ENCODE results near the gene PDE11A.
"Not testable (repeated sequence)": the region's sequence is repeated elsewhere in the genome, so short reads cannot be mapped to it uniquely, and the experiment has no call there.

Gene PDE11A

DNA sequence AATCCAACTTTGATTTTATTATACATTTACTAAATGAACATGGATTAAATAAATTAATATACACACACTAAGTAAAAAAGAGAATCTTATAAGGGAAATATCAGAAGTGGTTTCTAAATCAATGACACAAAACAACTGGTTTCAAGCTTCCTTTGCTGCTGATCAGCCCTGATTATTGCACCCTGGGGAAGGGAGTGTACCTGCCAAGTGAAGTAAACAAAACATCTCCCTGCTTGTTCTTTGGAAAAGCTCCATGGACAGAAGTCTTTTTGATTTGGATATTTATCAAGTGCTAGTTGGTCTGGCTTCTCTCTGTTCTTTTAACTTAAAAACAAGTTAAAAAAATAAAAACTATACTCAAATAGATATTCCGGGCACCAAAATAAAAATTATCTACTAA, 190.1 kb downstream of the PDE11A start:
- no peak for DNase-seq (ENCODE audit: low read depth)

GRCh38 chr2:177881921-177882320, 190.7 kb downstream of the PDE11A start:
- DNase-seq (ENCODE audit: low read depth): no peak

DNA sequence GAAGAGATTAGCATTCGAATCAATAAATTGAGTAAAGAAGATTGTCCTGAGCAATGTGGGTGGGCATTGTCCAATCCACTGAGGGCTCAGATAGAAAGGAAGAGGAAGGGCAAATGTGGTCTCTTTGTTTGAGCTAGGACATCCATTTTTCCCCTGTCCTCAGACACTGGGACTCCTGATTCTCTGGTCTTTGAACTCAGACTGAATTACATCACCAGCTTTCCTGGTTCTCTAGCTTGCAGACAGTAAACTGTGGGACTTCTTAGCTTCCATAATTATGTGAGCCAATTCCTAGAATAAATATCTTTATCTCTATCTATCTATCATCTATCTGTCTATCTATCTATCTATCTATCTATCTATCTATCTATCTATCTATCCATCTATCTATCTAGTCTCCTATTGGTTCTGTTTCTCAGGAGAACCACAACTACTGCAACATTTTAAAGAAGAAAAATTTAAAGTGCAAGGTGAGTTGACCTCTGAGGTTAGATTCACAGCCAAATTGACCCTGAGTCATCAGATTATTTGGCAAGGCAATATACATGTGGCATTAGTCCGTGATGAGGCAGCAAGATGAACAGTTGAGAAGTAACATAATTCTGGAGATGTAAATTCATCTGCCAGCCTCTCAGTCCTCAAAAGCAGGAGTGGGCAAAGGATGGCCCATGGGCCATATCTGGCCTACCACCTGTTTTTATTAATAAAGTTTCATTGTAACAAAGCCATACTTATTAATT, 191.4 kb downstream of the PDE11A start:
- no peak for DNase-seq (ENCODE audit: low read depth)

DNA sequence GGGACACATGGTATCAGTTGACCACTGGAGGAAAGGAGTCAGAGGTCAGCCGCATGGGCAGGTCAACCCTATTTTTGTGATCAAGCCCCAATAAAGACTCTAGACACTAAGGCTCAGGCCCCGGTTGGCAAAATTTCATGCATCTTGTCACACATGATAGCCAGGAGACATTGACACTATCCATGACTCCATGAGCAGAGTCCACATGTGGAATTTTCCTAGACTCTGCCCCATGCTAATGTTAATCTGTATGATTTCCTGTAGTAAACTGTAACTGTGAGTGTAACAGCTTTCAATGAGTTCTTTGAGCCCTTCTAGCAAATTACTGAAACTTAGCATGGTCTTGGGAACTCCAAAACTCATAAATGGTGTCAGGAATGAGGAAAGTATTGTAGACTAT, 192.3 kb downstream of the PDE11A start:
- no peak for DNase-seq (ENCODE audit: low read depth)

DNA sequence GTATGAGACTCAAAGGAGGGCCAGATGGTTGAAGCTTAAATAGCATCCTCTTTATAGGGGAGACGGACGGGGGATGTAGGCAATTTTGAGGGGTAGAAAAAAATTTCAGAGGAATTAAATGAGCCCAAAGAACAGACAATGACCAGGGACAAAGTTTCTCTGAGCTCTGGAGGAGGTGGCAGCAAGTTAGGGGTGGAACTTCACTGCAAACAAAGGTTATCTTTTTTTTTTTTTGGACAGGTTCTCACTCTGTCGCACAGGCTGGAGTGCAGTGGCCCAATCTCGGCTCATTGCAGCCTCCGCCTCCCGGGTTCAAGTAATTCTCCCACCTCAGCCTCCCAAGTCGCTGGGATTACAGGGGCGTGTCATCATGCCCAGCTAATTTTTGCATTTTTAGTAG, 195.6 kb downstream of the PDE11A start:
- DNase-seq (ENCODE audit: low read depth): no peak

GRCh38 chr2:177874686-177875085, 197.9 kb downstream of the PDE11A start:
- no peak for DNase-seq (ENCODE audit: low read depth)

- no peak for DNase-seq (ENCODE audit: low read depth)
Observed at GRCh38 chr2:177873915-177874314, 198.7 kb downstream of the PDE11A start.

- no peak for DNase-seq (ENCODE audit: low read depth)
Observed at GRCh38 chr2:177872286-177872685, 200.3 kb downstream of the PDE11A start.

DNA sequence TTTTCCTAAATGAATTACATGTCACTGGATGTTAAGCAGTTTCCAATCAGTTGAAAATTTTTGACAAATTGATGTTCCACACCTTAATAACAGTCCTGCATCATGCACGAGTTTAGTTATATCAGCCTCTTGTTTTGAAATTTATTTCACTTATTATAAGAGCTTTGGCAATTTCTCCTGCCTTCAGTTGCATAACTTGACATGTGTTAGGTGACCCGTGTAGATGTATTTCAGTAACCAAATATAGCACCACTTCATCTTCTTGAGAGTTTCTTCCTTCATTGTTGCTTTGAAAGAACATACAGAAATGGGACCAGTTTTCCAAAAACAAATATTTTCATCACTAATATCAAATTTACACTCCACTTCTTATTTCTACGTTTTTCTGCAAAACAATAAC, 202.7 kb downstream of the PDE11A start:
- no peak for DNase-seq (ENCODE audit: low read depth)

DNA sequence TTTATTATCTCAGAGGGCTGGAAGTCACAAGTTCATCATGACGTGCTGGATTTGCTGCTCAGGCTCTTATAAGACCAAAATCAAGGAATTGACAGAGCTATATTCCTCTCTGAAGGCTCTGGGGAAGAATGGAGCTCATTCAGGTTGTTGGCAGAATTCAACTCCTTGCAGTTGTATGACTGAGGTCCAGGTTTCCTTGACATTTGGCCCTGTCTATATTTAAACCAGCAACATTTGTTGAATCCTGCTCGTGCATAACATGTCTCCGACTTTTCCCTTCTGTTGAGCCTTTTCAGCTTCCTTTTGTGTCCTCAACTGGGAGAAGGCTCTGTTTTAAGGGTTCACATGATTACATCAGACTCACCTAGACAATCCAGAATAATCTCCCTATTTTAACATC, 203.4 kb downstream of the PDE11A start:
- DNase-seq (ENCODE audit: low read depth): no peak

- no peak for DNase-seq (ENCODE audit: low read depth)
Observed at GRCh38 chr2:177868806-177869205, 203.8 kb downstream of the PDE11A start.

- DNase-seq (ENCODE audit: low read depth): no peak
Observed at GRCh38 chr2:177857538-177857937, 215.0 kb downstream of the PDE11A start.

- DNase-seq (ENCODE audit: low read depth): no peak
Observed at GRCh38 chr2:177852389-177852788, 220.2 kb downstream of the PDE11A start.

DNA sequence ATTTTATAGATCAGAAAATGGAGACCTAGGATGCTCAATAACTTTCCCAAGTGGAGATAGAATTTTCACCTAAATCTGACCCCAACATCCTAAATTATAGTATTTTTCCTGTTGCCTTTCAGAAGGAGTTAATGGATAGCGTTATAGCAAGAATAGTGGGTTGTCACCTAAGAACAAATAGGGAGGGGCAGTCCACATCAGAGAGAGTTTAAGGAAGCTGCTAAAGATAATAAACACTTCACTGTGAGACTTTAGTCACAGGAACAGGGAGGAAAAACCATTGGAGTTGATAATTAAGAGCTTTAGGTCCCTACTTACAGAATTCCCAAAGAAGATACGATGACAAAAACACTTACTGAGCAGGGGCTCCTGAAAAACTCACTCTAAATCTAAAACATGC, 229.4 kb downstream of the PDE11A start:
- no peak for DNase-seq (ENCODE audit: low read depth)

GRCh38 chr2:177842243-177842642, 230.3 kb downstream of the PDE11A start:
- DNase-seq (ENCODE audit: low read depth): no peak

DNA sequence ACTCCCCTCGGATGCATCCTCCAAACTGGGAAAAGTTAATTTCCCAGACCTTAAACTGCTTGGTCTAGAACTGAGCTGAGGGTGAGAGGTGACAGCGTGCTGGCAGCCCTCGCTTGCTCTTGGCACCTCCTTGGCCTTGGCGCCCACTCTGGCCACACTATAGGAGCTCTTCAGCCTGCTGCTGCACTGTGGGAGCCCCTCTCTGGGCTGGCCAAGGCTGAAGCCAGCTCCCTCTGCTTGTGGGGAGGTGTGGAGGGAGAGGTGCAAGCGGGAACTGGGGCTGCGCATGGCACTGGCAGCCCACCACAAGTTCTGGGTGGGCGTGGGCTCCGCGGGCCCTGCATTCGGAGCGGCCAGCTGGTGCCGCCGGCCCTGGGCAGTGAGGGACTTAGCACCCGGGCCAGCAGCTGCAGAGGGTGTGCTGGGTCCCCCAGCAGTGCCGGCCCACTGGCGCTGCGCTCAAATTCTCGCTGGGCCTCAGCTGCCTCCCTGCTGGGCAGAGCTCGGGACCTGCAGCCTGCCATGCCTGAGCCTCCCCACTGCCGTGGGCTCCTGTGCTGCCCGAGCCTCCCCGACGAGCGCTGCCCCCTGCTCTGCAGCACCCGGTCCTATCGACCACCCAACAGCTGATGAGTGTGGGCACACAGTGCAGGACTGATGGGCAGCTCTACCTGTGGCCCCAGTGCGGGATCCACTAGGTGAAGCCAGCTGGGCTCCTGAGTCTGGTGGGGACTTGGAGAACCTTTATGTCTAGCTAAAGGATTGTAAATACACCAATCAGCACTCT, 237.0 kb downstream of the PDE11A start:
- DNase-seq (ENCODE audit: low read depth): not testable (repeated sequence)

DNA sequence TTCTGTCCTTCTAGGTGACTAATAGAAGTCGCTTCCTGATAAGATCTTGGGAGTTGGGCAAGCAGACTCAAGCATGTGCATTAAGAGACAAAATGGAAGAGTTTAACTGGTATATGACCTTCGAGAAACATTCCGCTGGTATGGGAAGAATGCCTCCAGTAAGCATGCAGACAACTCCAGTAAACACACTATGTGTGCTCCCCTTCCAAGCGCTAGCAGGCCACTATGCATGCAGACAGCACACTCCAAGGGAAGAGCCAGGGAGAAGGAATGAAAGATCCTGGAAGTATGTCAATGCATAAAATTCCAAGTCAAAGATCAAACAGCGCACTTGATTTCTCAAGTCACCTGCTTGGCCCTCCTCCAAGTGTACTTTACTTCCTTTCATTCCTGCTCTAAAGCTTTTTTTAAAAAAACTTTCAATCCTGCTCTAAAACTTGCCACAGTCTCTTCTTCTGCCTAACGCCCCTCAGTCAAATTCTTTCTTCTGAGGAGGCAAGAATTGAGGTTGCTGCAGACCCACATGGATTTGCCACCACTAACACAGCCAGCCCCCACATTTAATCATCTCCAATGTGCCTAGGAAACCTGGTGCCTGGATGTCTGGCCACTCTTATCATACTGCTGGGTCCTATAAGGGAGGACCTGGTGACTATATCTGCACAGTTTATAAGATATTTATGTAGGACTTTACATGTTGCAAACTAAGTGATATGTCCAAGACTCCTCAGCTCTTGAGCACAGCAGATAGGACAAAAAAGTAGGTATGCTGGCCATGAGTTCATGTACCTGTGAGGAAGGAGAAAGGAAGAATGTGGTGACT, 239.8 kb downstream of the PDE11A start:
- DNase-seq (ENCODE audit: low read depth): no peak

DNA sequence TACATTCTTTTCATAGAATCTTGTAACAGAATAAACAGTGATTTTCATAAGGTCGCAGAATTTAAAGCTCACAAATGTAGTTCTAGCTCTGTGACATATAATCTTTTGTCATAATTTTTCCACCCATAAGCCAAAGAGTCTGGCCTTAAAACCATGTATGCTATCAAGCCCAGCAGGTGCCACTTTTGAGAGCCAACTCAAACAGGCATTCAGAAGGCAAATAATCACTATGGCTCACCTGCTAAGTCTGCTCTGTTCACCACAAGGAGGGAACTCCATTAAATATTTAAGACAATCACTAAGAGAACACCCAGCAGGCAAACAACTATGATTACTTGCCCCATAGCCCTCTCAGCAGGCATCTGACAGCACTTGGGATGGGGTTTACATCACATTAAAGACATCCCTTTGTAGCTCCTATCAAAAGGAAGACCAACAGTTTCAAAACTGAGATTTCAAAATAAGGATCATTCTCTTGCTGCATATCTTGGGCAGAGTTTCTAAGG, 241.6 kb downstream of the PDE11A start:
- DNase-seq (ENCODE audit: low read depth): no peak

DNA sequence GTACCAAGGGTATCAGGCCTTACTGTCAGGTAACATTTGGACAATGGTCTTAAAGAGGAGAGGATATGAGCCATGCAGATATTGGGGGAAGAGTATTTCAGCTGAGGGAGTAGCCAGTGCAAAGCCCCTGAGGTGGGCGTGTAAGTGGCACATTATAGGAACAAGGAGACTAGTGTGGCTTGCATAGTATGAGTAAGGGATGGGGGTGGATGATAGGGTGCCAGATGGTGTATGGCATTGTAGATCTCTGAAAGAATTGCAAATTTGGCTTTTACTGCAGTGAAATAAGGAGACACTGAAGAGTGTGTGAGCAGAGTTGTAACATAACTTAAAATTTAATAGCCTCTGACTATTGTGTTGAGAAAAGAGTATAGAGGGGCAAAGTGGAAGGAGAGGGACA, 244.0 kb downstream of the PDE11A start:
- DNase-seq (ENCODE audit: low read depth): no peak

GRCh38 chr2:177826897-177827296, 245.7 kb downstream of the PDE11A start:
- DNase-seq (ENCODE audit: low read depth): no peak

DNA sequence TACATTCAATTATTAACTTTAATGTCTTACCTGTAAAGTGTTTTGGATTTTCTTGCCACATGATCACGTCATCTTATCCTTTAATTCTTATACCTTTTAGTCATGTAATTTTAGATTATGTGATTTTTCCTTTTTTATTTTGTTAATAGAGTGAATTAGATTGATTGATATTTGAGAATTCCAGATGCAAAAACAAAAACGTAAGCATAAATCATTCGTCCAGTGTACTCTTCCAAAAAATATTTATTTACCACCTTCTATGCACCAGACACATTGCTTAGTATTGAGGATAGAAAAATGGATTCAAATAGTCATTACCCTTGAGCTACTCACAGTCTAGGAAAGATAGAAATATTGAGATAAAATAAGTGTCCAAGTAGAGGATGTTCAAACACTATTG, 249.6 kb downstream of the PDE11A start:
- DNase-seq (ENCODE audit: low read depth): no peak

DNA sequence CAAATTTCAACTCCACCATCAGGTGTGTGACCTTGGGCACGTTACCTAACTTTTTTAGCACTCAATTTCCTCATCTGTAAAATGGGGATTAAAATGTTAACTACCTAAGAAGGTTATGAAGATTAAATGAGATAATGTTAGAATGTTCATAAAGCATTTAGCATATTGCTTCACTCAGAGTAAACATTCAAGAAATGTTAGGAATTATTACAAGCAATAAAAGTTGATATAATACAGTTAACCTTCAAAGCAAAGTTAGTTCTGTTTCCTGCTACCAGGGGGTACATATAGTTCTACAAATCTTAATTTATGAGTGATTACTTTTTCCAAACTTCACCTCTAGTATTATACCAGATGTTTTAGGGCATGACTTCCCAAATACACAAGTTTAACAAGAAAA, 254.2 kb downstream of the PDE11A start:
- DNase-seq (ENCODE audit: low read depth): no peak

GRCh38 chr2:177817300-177817699, 255.3 kb downstream of the PDE11A start:
- DNase-seq (ENCODE audit: low read depth): no peak

Measured in HS-27A (cell line).